Measurements from ENCODE around the gene CUL3.
"Not testable (repeated sequence)": the region's sequence is repeated elsewhere in the genome, so short reads cannot be mapped to it uniquely, and the experiment has no call there.

Gene CUL3

GRCh38 chr2:224517963-224518362 lies 67.2 kb downstream of the CUL3 start:
- TF ChIP-seq PPARA (CRISPR knock-in tag; IDR thresholded peaks at IDR 0.05; ENCODE audit: borderline replicate concordance) (no peak), ISL1 (CRISPR knock-in tag; IDR thresholded peaks at IDR 0.05) (no peak), ARNTL (CRISPR knock-in tag; IDR thresholded peaks at IDR 0.05; ENCODE audit: borderline replicate concordance, low read depth) (no peak), ZC3H10 (CRISPR knock-in tag; IDR thresholded peaks at IDR 0.05) (no peak), SNAI2 (CRISPR knock-in tag; IDR thresholded peaks at IDR 0.05) (no peak), BACH2 (CRISPR knock-in tag; IDR thresholded peaks at IDR 0.05; ENCODE audit: borderline replicate concordance) (no peak), RARB (CRISPR knock-in tag; IDR thresholded peaks at IDR 0.05) (no peak), CSDC2 (CRISPR knock-in tag; IDR thresholded peaks at IDR 0.05) (no peak), GLIS3 (CRISPR knock-in tag; IDR thresholded peaks at IDR 0.05) (no peak), OSR1 (CRISPR knock-in tag; IDR thresholded peaks at IDR 0.05) (no peak)
- TF ChIP-seq, protein P1, sequence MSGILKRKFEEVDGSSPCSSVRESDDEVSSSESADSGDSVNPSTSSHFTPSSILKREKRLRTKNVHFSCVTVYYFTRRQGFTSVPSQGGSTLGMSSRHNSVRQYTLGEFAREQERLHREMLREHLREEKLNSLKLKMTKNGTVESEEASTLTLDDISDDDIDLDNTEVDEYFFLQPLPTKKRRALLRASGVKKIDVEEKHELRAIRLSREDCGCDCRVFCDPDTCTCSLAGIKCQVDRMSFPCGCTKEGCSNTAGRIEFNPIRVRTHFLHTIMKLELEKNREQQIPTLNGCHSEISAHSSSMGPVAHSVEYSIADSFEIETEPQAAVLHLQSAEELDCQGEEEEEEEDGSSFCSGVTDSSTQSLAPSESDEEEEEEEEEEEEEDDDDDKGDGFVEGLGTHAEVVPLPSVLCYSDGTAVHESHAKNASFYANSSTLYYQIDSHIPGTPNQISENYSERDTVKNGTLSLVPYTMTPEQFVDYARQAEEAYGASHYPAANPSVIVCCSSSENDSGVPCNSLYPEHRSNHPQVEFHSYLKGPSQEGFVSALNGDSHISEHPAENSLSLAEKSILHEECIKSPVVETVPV (CRISPR knock-in tag; IDR thresholded peaks at IDR 0.05): no peak
- TF ChIP-seq, protein P2, sequence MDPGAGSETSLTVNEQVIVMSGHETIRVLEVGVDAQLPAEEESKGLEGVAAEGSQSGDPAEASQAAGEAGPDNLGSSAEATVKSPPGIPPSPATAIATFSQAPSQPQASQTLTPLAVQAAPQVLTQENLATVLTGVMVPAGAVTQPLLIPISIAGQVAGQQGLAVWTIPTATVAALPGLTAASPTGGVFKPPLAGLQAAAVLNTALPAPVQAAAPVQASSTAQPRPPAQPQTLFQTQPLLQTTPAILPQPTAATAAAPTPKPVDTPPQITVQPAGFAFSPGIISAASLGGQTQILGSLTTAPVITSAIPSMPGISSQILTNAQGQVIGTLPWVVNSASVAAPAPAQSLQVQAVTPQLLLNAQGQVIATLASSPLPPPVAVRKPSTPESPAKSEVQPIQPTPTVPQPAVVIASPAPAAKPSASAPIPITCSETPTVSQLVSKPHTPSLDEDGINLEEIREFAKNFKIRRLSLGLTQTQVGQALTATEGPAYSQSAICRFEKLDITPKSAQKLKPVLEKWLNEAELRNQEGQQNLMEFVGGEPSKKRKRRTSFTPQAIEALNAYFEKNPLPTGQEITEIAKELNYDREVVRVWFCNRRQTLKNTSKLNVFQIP (CRISPR knock-in tag; IDR thresholded peaks at IDR 0.05; ENCODE audit: borderline replicate concordance, low read depth): no peak
- TF ChIP-seq, protein P3, sequence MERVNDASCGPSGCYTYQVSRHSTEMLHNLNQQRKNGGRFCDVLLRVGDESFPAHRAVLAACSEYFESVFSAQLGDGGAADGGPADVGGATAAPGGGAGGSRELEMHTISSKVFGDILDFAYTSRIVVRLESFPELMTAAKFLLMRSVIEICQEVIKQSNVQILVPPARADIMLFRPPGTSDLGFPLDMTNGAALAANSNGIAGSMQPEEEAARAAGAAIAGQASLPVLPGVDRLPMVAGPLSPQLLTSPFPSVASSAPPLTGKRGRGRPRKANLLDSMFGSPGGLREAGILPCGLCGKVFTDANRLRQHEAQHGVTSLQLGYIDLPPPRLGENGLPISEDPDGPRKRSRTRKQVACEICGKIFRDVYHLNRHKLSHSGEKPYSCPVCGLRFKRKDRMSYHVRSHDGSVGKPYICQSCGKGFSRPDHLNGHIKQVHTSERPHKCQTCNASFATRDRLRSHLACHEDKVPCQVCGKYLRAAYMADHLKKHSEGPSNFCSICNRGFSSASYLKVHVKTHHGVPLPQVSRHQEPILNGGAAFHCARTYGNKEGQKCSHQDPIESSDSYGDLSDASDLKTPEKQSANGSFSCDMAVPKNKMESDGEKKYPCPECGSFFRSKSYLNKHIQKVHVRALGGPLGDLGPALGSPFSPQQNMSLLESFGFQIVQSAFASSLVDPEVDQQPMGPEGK (CRISPR knock-in tag; IDR thresholded peaks at IDR 0.05; ENCODE audit: borderline replicate concordance): no peak
- no peak for ATAC-seq

GRCh38 chr2:224516393-224516792 lies 68.8 kb downstream of the CUL3 start:
- ATAC-seq: not testable (repeated sequence)

- no peak for ATAC-seq
- TF ChIP-seq ZNF565 (CRISPR knock-in tag; conservative IDR thresholded peaks at IDR 0.05; ENCODE audit: low read depth): no peak
- no peak for TF ChIP-seq SNAI2 (CRISPR knock-in tag; IDR thresholded peaks at IDR 0.05)
- no peak for TF ChIP-seq TOX (CRISPR knock-in tag; IDR thresholded peaks at IDR 0.05; ENCODE audit: borderline replicate concordance)
- TF ChIP-seq PPARA (CRISPR knock-in tag; IDR thresholded peaks at IDR 0.05; ENCODE audit: borderline replicate concordance): no peak
- TF ChIP-seq, protein P4, sequence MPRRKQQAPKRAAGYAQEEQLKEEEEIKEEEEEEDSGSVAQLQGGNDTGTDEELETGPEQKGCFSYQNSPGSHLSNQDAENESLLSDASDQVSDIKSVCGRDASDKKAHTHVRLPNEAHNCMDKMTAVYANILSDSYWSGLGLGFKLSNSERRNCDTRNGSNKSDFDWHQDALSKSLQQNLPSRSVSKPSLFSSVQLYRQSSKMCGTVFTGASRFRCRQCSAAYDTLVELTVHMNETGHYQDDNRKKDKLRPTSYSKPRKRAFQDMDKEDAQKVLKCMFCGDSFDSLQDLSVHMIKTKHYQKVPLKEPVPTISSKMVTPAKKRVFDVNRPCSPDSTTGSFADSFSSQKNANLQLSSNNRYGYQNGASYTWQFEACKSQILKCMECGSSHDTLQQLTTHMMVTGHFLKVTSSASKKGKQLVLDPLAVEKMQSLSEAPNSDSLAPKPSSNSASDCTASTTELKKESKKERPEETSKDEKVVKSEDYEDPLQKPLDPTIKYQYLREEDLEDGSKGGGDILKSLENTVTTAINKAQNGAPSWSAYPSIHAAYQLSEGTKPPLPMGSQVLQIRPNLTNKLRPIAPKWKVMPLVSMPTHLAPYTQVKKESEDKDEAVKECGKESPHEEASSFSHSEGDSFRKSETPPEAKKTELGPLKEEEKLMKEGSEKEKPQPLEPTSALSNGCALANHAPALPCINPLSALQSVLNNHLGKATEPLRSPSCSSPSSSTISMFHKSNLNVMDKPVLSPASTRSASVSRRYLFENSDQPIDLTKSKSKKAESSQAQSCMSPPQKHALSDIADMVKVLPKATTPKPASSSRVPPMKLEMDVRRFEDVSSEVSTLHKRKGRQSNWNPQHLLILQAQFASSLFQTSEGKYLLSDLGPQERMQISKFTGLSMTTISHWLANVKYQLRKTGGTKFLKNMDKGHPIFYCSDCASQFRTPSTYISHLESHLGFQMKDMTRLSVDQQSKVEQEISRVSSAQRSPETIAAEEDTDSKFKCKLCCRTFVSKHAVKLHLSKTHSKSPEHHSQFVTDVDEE (CRISPR knock-in tag; IDR thresholded peaks at IDR 0.05): no peak
- TF ChIP-seq, protein P2 (CRISPR knock-in tag; IDR thresholded peaks at IDR 0.05; ENCODE audit: borderline replicate concordance, low read depth): no peak
- TF ChIP-seq GLIS3 (CRISPR knock-in tag; IDR thresholded peaks at IDR 0.05): no peak
- TF ChIP-seq, protein P3 (CRISPR knock-in tag; IDR thresholded peaks at IDR 0.05; ENCODE audit: borderline replicate concordance): no peak
- TF ChIP-seq, protein P1 (CRISPR knock-in tag; IDR thresholded peaks at IDR 0.05): no peak
- TF ChIP-seq OSR1 (CRISPR knock-in tag; IDR thresholded peaks at IDR 0.05): no peak
- TF ChIP-seq CSDC2 (CRISPR knock-in tag; IDR thresholded peaks at IDR 0.05): no peak
- TF ChIP-seq ESRRG (CRISPR knock-in tag; IDR thresholded peaks at IDR 0.05): no peak
- no peak for TF ChIP-seq ZFP30 (CRISPR knock-in tag; IDR thresholded peaks at IDR 0.05)
- no peak for TF ChIP-seq RARB (CRISPR knock-in tag; IDR thresholded peaks at IDR 0.05)
- no peak for TF ChIP-seq ARNTL (CRISPR knock-in tag; IDR thresholded peaks at IDR 0.05; ENCODE audit: borderline replicate concordance, low read depth)
- no peak for TF ChIP-seq ZNF8 (CRISPR knock-in tag; IDR thresholded peaks at IDR 0.05)
- no peak for TF ChIP-seq TCF4 (CRISPR knock-in tag; IDR thresholded peaks at IDR 0.05; ENCODE audit: borderline replicate concordance)
- TF ChIP-seq, protein P5, sequence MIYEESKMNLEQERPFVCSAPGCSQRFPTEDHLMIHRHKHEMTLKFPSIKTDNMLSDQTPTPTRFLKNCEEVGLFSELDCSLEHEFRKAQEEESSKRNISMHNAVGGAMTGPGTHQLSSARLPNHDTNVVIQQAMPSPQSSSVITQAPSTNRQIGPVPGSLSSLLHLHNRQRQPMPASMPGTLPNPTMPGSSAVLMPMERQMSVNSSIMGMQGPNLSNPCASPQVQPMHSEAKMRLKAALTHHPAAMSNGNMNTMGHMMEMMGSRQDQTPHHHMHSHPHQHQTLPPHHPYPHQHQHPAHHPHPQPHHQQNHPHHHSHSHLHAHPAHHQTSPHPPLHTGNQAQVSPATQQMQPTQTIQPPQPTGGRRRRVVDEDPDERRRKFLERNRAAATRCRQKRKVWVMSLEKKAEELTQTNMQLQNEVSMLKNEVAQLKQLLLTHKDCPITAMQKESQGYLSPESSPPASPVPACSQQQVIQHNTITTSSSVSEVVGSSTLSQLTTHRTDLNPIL (CRISPR knock-in tag; IDR thresholded peaks at IDR 0.05; ENCODE audit: low read depth): no peak
- no peak for TF ChIP-seq BACH2 (CRISPR knock-in tag; IDR thresholded peaks at IDR 0.05; ENCODE audit: borderline replicate concordance)
- TF ChIP-seq ZNF70 (CRISPR knock-in tag; IDR thresholded peaks at IDR 0.05): no peak
Observed at GRCh38 chr2:224513991-224514390, 71.2 kb downstream of the CUL3 start.

Data from SK-N-SH treated with all-trans-retinoic acid at 6 μM for 48 hours (cell line).